ENCODE data around the gene SEMA4G. TPM values are rescaled to one million over a fixed set of nuclear protein-coding genes. Genes with fewer than 3 reads are reported as not detected.
A peak's percentile ranks its signal among the peaks of the same experiment; 100 is the strongest.

Gene SEMA4G
- total and polyA plus RNA-seq, 2 of the 8 experiments (the other 6 are each of a cell fraction or from before 2014, with no cell fraction given), result 7.1 to 18.2 TPM

- no peak overlapping the region for H3K4ac ChIP-seq (replicated peaks; ENCODE audit: insufficient read length, low read depth, low read length)
- H3K9me3 ChIP-seq (ENCODE audit: insufficient read depth in 2 of 2, low read depth in 1 of 2, low read length in 1 of 2), result no peaks in the 10 kb centered on the region
- H2BK15ac ChIP-seq (ENCODE audit: low read length), result no peak overlapping the region
- no peak overlapping the region for H4K5ac ChIP-seq (ENCODE audit: insufficient read length, low read depth, low read length)
- no peak overlapping the region for H2BK12ac ChIP-seq (ENCODE audit: low read depth, low read length)
- no peak overlapping the region for H2BK5ac ChIP-seq (ENCODE audit: low read depth, low read length)
- no peak overlapping the region for H3K9ac ChIP-seq (replicated peaks in 1 of 4; ENCODE audit: extremely low read depth in 1 of 4, low read depth in 3 of 4, low read length in 3 of 4)
- H3K18ac ChIP-seq (ENCODE audit: extremely low read depth, low read length), result no peak overlapping the region; the same call in 1 of the 2 replicates
- 96% methylated on average over 20 of the region's 22 CpGs; no CpG with 5 or more reads in 1 of the 2 experiments for WGBS, 2 experiments (ENCODE audit: extremely low coverage in 1 of 2, insufficient coverage in 1 of 2, insufficient read length in 1 of 2, insufficient replicate concordance in 2 of 2, low coverage in 1 of 2, low lambda C conversion rate in 2 of 2, missing lambda C conversion rate in 1 of 2)
- no peak overlapping the region for H3K4me3 ChIP-seq (ENCODE audit: extremely low read depth in 1 of 4, insufficient read depth in 2 of 4, low read depth in 3 of 4, low read length in 4 of 4)
- no peak overlapping the region for H4K8ac ChIP-seq (ENCODE audit: extremely low read depth, insufficient read depth, low read length)
- no peak overlapping the region for H2AK5ac ChIP-seq (ENCODE audit: low read depth, low read length)
- FAIRE-seq (no peak), DNase-seq (ENCODE audit: low read depth in 1 of 2, low spot score in 2 of 2) (peak in 1 of 2 experiments; percentile 44)
- H3K36me3 ChIP-seq (ENCODE audit: control insufficient read depth in 2 of 4, insufficient read depth in 4 of 4, low read length in 3 of 4), result peaks cover 6 to 23% (median 14%) of the 10 kb centered on the region in 4 experiments; a peak in 6 of 8 replicates
- no peak overlapping the region for H4K91ac ChIP-seq (replicated peaks; ENCODE audit: insufficient read length, low read length)
- H3K14ac ChIP-seq (ENCODE audit: insufficient read length), result no peak overlapping the region
- no peak overlapping the region for H3K56ac ChIP-seq (replicated peaks; ENCODE audit: insufficient read length, low read depth, low read length)
- no peak overlapping the region for H3K4me2 ChIP-seq (ENCODE audit: insufficient read depth in 1 of 2, low read depth in 2 of 2, low read length in 2 of 2)
- no peak overlapping the region for H3K27ac ChIP-seq (ENCODE audit: low read depth, low read length)
- ChIA-PET CTCF (ENCODE audit: partially characterized antibody) (interaction anchor here (0.6 to 26.8 kb wide), 15 partner anchors 7 to 447 kb away, joined by 3 to 464 read pairs (median 4); partner anchors contain the start of genes LZTS2, MRPL43, PDZD7 and SFXN3), POLR2A (ENCODE audit: partially characterized antibody) (interaction anchor here (1.4 to 7.5 kb wide), 2 partner anchors 12 to 21 kb away, joined by 7 to 143 read pairs; partner anchors contain the start of genes LZTS2, PDZD7 and SFXN3)
- H3K79me2 ChIP-seq (ENCODE audit: control insufficient read depth in 1 of 2, insufficient read depth in 2 of 2, low read length in 2 of 2), result no peaks in the 10 kb centered on the region
- no peak overlapping the region for H2BK20ac ChIP-seq (ENCODE audit: low read length)
- no peaks in the 10 kb centered on the region for H3K23me2 ChIP-seq (ENCODE audit: low read depth, low read length)
- H3K27me3 ChIP-seq (replicated peaks in 1 of 4; ENCODE audit: control insufficient read depth in 3 of 4, extremely low read depth in 1 of 4, insufficient read depth in 3 of 4, low read length in 3 of 4), result peaks cover 0 to 3% (median 3%) of the 10 kb centered on the region in 4 experiments; a peak in 2 of 7 replicates
- TF ChIP-seq RFX5 (IDR thresholded peaks at IDR 0.05; ENCODE audit: borderline replicate concordance, low read depth, low read length), result no peak
- TF ChIP-seq, protein P1, sequence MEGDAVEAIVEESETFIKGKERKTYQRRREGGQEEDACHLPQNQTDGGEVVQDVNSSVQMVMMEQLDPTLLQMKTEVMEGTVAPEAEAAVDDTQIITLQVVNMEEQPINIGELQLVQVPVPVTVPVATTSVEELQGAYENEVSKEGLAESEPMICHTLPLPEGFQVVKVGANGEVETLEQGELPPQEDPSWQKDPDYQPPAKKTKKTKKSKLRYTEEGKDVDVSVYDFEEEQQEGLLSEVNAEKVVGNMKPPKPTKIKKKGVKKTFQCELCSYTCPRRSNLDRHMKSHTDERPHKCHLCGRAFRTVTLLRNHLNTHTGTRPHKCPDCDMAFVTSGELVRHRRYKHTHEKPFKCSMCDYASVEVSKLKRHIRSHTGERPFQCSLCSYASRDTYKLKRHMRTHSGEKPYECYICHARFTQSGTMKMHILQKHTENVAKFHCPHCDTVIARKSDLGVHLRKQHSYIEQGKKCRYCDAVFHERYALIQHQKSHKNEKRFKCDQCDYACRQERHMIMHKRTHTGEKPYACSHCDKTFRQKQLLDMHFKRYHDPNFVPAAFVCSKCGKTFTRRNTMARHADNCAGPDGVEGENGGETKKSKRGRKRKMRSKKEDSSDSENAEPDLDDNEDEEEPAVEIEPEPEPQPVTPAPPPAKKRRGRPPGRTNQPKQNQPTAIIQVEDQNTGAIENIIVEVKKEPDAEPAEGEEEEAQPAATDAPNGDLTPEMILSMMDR (IDR thresholded peaks at IDR 0.05; ENCODE audit: control extremely low read depth in 1 of 3, insufficient read depth in 1 of 3, low read depth in 1 of 3, low read length in 3 of 3), result peak in 1 of 3 experiments; percentile 2; a peak in 1 of 4 replicates
- no peak overlapping the region for H2AFZ ChIP-seq (ENCODE audit: low read length)
- no peak overlapping the region for H2BK120ac ChIP-seq (replicated peaks; ENCODE audit: low read depth, low read length)
- H3K23ac ChIP-seq (ENCODE audit: insufficient read length), result no peak overlapping the region
- no peaks in the 10 kb centered on the region for H3K79me1 ChIP-seq (ENCODE audit: low read depth, low read length)
- H4K20me1 ChIP-seq (replicated peaks in 1 of 2; ENCODE audit: control insufficient read depth in 1 of 2, insufficient read depth in 2 of 2, low read length in 2 of 2), result peaks cover 2 to 9% of the 10 kb centered on the region in 2 experiments
- peaks cover 0 to 12% (median 7%) of the 10 kb centered on the region in 4 experiments; a peak in 4 of 7 replicates for H3K4me1 ChIP-seq (replicated peaks in 1 of 4; ENCODE audit: control insufficient read depth in 3 of 4, insufficient read depth in 4 of 4, low read length in 3 of 4)
Observed at GRCh38 chr10:101010329-101010728, 41.0 kb downstream of the SEMA4G start.

Data from H1 (cell line).